ENCODE results near the gene PON3.
A peak's percentile ranks its signal among the peaks of the same experiment; 100 is the strongest.

The PON3 gene

DNA sequence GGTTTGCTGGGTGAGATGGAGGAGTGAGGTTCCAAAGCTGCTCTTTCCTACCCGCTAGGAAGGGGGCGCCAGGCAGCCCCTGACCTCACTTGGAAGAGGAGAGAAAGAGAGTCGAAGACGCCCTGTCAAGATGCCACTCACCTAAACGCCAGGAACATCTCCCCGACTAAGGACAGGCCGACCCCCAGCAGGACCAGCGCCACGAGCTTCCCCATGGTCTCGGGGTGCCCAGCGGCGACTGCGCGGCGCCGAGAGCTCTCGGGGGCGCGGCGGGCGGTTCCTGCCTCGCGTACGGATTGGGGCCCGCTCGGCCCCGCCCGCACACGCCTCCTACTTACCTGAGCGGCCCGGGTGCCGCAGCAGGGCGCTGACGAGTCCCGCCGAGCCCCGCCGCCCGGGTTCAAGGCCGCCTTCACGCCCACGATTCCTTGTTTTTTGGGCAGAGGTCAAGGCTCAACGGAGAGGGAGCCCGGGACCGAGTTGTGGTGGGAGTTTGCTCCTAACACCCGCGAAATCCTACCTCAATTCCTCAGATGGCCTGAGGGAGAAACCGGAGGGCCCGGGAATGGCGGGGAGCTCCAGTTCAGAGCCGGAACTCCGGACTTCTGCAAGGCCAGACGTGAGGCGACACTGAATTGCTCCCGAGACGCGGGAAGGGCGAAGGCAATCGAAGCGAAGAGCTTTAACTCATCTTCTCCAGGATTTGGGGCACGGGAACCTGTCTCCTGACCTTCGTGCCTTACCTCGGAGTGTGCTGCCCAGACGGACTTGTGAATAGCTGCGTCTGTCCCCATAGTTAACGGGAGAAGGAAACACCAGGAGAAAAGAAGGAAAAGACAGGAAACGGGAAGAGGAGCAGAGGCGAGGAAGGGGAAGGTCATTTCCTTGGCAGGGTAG, at the start of gene PON3:
Gene PON3 (minus strand): TSS at position 240 of the 897 bp plus-strand sequence. CDS start 25 bp downstream, at position 215.
- H3K4me3 ChIP-seq (ENCODE audit: low read depth, low read length): no peak within 1 kb of the TSS
- TF ChIP-seq, protein P1, sequence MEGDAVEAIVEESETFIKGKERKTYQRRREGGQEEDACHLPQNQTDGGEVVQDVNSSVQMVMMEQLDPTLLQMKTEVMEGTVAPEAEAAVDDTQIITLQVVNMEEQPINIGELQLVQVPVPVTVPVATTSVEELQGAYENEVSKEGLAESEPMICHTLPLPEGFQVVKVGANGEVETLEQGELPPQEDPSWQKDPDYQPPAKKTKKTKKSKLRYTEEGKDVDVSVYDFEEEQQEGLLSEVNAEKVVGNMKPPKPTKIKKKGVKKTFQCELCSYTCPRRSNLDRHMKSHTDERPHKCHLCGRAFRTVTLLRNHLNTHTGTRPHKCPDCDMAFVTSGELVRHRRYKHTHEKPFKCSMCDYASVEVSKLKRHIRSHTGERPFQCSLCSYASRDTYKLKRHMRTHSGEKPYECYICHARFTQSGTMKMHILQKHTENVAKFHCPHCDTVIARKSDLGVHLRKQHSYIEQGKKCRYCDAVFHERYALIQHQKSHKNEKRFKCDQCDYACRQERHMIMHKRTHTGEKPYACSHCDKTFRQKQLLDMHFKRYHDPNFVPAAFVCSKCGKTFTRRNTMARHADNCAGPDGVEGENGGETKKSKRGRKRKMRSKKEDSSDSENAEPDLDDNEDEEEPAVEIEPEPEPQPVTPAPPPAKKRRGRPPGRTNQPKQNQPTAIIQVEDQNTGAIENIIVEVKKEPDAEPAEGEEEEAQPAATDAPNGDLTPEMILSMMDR (IDR thresholded peaks at IDR 0.05; ENCODE audit: control insufficient read depth, extremely low read depth, insufficient read depth): no peak
- DNase-seq (ENCODE audit: low read depth): no peak

DNA sequence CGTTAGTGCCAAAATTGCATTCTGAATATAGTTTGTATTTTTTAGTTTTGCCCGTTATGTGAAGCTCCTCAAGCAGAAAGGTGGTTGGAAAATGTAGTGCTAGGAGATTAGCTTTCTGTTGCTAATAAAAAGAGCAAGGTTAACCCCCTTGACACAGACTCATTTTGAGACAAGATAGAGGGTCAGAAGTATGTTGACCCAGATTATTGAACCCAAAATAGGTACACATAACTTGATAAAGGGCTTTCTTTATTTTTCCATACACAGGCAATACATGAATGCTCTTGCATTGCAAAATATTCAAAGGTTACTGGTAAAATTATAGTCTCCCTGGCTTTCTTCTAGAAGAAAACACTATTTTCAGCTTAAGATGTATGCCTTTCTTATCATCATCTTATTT, 48.6 kb upstream of the PON3 start:
- H3K4me3 ChIP-seq (ENCODE audit: low read depth, low read length): no peak overlapping the region
- no peak for DNase-seq (ENCODE audit: low read depth)
- TF ChIP-seq, protein P1 (IDR thresholded peaks at IDR 0.05; ENCODE audit: control insufficient read depth, extremely low read depth, insufficient read depth): no peak

DNA sequence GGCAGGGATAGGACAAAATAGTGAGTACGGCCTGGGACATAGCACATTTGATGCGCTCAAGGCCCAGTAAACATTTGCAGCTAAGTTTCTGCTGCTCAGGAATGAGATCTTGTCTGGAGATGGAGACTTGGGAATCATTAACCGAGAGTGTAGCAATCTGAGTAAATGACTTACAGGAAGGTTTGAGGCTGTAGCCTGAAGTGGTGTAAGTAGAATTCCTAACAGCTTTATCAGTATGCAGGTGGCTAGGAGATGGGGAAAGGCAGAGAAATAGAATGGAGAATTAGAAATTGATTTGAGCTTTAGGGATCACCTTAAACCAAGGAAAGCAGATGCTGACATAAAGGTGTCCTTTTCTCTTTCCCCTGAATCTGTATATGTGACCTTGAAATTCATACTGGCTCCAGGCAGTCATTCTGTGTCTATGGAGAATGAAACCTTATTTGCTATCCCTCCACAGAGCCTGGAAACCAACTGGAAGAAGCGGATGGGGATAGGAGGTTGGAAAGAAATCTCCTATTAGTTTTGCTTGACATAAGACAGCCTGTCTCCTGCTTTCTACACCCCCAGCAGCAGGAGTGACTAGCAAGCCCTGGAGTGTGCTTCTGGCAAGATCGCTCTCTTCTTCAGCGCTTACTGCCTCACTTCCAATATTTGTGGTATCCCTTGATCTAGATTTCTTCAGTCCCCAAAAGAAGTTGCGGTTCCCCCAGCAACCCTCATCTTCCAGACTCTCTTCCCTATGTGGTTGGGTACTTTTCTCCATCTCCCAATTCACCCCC, 45.1 kb upstream of the PON3 start:
- DNase-seq (ENCODE audit: low read depth): no peak
- TF ChIP-seq, protein P1 (IDR thresholded peaks at IDR 0.05; ENCODE audit: control insufficient read depth, extremely low read depth, insufficient read depth): no peak
- no peak overlapping the region for H3K4me3 ChIP-seq (ENCODE audit: low read depth, low read length)

DNA sequence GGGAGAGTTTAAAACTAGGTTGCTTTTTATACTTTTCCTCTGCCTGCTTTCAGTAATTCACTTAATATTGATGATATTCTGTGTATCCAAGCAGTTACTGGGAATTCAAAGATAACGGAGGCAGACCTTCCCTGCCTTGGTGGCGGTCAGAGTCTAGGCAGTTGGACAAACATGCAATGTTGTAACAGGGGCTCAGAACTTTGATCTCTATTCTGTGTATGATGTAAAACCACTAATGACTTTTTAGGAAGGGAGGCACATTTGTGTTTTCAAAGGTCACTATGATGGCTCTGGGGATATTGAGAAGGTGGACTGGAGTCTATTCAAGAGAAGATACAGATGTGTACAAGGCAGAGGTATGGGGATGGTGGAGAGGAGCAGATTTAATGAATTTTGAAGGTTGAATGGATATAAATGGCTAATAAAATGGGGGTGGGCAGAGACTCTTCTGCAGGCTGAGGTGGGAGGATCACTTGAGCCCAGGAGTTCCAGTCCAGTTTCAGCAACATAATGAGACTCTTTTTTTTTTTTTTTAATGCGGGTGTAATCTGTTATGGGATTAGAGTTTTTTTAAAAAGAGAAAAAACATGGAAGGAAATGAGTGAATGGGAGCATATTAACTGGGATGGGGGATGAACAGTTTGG, 44.3 kb upstream of the PON3 start:
- DNase-seq (ENCODE audit: low read depth): no peak
- TF ChIP-seq, protein P1 (IDR thresholded peaks at IDR 0.05; ENCODE audit: control insufficient read depth, extremely low read depth, insufficient read depth): no peak
- H3K4me3 ChIP-seq (ENCODE audit: low read depth, low read length): no peak overlapping the region

- TF ChIP-seq, protein P1 (IDR thresholded peaks at IDR 0.05; ENCODE audit: control insufficient read depth, extremely low read depth, insufficient read depth): no peak
- no peak overlapping the region for H3K4me3 ChIP-seq (ENCODE audit: low read depth, low read length)
- no peak for DNase-seq (ENCODE audit: low read depth)
Observed at GRCh38 chr7:95436407-95436806, 40.2 kb upstream of the PON3 start.

DNA sequence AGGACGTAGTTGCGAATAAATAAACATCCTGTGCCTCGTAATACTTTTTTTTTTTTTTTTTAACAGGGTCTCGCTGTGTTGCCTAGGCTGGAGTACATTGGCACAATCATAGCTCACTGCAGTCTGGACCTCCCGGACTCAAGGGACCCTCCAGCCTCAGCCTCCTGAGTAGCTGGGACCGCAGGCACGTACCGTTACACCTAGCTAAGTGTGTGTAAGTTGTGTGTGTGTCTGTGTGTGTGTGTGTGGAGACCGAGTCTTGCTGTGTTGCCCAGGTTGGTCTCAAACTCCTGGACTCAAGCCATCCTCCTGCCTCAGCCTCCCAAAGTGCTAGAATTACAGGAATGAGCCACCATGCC, 39.2 kb upstream of the PON3 start:
- peak overlapping the region; percentile 70 for H3K4me3 ChIP-seq (ENCODE audit: low read depth, low read length)
- DNase-seq (ENCODE audit: low read depth): no peak
- TF ChIP-seq, protein P1 (IDR thresholded peaks at IDR 0.05; ENCODE audit: control insufficient read depth, extremely low read depth, insufficient read depth): no peak

Measured in LNCaP clone FGC (cell line).